MM.1S (cell line): ENCODE data around the gene EHBP1.
A peak's percentile ranks its signal among the peaks of the same experiment; 100 is the strongest.

ENCODE experiments used
- DNase-seq: peaks from one replicate; pipeline ENCODE4 v3.0.0-alpha.2; 2015
- H2AFZ ChIP-seq: fragments of 300-600 bp; sonication (generic); 2 replicates; pipeline ENCODE4 v1.6.0; 2016; ENCODE audit warnings: antibody characterized with exemption, low read length
- H3F3A ChIP-seq: fragments of 300-600 bp; sonication (generic); 2 replicates; pipeline ENCODE4 v1.6.1; 2016; ENCODE audit warnings: mild to moderate bottlenecking, antibody characterized with exemption, low read length, moderate library complexity, mixed read lengths; ENCODE audit not compliant: insufficient read depth
- H3K27ac ChIP-seq: fragments of 300-600 bp; sonication (generic); 2 replicates; pipeline ENCODE4 v1.5.1; 2016; ENCODE audit warnings: mild to moderate bottlenecking, low read length
- H3K27me3 ChIP-seq: fragments of 300-600 bp; sonication (generic); replicated peaks from 2 replicates; pipeline ENCODE4 v1.6.0; 2016; ENCODE audit warnings: low read length; ENCODE audit not compliant: insufficient read depth
- H3K36me3 ChIP-seq: fragments of 300-600 bp; sonication (generic); replicated peaks from 2 replicates; pipeline ENCODE4 v1.6.1; 2016; ENCODE audit warnings: mild to moderate bottlenecking, low read length, mixed read lengths; ENCODE audit not compliant: insufficient read depth
- H3K4me1 ChIP-seq: fragments of 300-600 bp; sonication (generic); 2 replicates; pipeline ENCODE4 v1.6.1; 2016; ENCODE audit warnings: low read length, mixed read lengths
- H3K4me2 ChIP-seq: fragments of 300-600 bp; sonication (generic); 2 replicates; pipeline ENCODE4 v1.6.0; 2016; ENCODE audit warnings: low read depth, low read length
- H3K4me3 ChIP-seq: fragments of 300-600 bp; sonication (generic); 2 replicates; pipeline ENCODE4 v1.5.1; 2016; ENCODE audit warnings: low read length, mixed read lengths
- H3K79me2 ChIP-seq: fragments of 300-600 bp; sonication (generic); 2 replicates; pipeline ENCODE4 v1.6.1; 2016; ENCODE audit warnings: mixed run types, low read length, mixed read lengths
- H3K9ac ChIP-seq: fragments of 300-600 bp; sonication (generic); 2 replicates; pipeline ENCODE4 v1.6.1; 2016; ENCODE audit warnings: low read length, mixed read lengths
- H3K9me2 ChIP-seq: fragments of 300-600 bp; sonication (generic); replicated peaks from 2 replicates; pipeline ENCODE4 v1.6.1; 2016; ENCODE audit warnings: mild to moderate bottlenecking, low read length, mixed read lengths; ENCODE audit not compliant: insufficient read depth
- H3K9me3 ChIP-seq: fragments of 300-600 bp; sonication (generic); replicated peaks from 2 replicates; pipeline ENCODE4 v1.6.1; 2016; ENCODE audit warnings: mild to moderate bottlenecking, low read length, mixed read lengths; ENCODE audit not compliant: insufficient read depth
- H4K20me1 ChIP-seq: fragments of 300-600 bp; sonication (generic); 2 replicates; pipeline ENCODE4 v1.6.1; 2016; ENCODE audit warnings: mild to moderate bottlenecking, low read length, moderate library complexity, mixed read lengths; ENCODE audit not compliant: insufficient read depth
- EZH2 ChIP-seq: fragments of 300-600 bp; sonication (generic); optimal IDR thresholded peaks from 2 replicates; pipeline ENCODE3; 2017; ENCODE audit warnings: low read depth, mild to moderate bottlenecking, antibody characterized with exemption, low read length, mixed read lengths
- EZH2phosphoT487 ChIP-seq: fragments of 300-600 bp; sonication (generic); IDR thresholded peaks from 2 replicates; pipeline ENCODE4 v1.6.1; 2018; ENCODE audit warnings: antibody characterized with exemption, low read length
- TF ChIP-seq, protein P1 (sequence below): fragments of 300-600 bp; sonication (generic); IDR thresholded peaks from 2 replicates; pipeline ENCODE4 v1.5.1; 2016; ENCODE audit warnings: antibody characterized with exemption, low read length, mixed read lengths

Gene EHBP1

DNA sequence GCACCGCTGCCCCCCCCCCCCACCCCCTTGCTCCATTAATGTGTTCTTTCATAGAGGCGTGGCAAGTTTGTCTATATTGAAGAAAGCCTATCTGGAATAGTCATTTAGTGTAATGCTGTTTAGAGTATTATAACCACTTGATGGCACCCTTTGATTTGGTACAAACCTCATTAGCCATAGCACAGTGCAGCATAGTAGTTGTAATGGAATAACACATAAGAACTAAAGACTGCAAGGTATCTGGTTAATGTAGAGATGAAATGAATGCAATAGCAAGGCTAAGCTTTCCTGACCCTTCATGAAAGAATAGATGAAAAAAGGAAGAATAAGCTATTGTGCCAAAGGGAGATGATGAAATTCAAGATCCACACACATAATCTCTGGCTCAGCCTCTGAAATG is 81.9 kb downstream of the EHBP1 start:
- Histone ChIP-seq H3K9me2 (no peaks in the 10 kb centered on the region), H3K79me2 (no peaks in the 10 kb centered on the region), H3K9me3 (no peaks in the 10 kb centered on the region), H3K9ac (no peak overlapping the region), H2AFZ (no peak overlapping the region), H3K27ac (no peak overlapping the region), H3K27me3 (no peaks in the 10 kb centered on the region), H3K36me3 (no peaks in the 10 kb centered on the region), H3K4me3 (no peak overlapping the region), H3K4me2 (no peak overlapping the region), H3K4me1 (no peaks in the 10 kb centered on the region), H3F3A (no peaks in the 10 kb centered on the region), H4K20me1 (no peaks in the 10 kb centered on the region)
- peak; percentile 30 for DNase-seq
- TF ChIP-seq EZH2 = no peak
- TF ChIP-seq, protein P1, sequence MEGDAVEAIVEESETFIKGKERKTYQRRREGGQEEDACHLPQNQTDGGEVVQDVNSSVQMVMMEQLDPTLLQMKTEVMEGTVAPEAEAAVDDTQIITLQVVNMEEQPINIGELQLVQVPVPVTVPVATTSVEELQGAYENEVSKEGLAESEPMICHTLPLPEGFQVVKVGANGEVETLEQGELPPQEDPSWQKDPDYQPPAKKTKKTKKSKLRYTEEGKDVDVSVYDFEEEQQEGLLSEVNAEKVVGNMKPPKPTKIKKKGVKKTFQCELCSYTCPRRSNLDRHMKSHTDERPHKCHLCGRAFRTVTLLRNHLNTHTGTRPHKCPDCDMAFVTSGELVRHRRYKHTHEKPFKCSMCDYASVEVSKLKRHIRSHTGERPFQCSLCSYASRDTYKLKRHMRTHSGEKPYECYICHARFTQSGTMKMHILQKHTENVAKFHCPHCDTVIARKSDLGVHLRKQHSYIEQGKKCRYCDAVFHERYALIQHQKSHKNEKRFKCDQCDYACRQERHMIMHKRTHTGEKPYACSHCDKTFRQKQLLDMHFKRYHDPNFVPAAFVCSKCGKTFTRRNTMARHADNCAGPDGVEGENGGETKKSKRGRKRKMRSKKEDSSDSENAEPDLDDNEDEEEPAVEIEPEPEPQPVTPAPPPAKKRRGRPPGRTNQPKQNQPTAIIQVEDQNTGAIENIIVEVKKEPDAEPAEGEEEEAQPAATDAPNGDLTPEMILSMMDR = peak; percentile 43
- TF ChIP-seq EZH2phosphoT487 = no peak

DNA sequence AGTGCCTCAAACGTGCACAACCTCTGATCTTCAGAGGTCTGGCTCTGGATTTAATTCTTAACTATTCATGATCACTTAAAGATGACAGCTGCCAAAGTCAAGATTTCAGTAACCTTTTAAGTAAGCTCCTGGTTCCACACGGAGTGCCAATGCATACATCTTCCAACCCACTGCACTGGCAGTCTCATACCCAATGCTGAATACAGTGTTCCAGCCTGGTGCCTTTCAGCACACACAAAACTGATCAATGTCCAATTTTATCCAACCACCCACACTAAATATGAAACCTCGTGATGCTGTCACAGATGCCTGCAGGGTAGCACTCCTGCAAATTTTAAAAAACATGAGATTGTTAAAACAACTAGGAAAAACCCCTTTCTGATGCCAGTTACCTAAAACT is 84.0 kb downstream of the EHBP1 start:
- no peak overlapping the region for H3K4me3 ChIP-seq
- no peak overlapping the region for H2AFZ ChIP-seq
- H4K20me1 ChIP-seq = no peaks in the 10 kb centered on the region
- no peak overlapping the region for H3K4me2 ChIP-seq
- TF ChIP-seq, protein P1 = no peak
- no peak for TF ChIP-seq EZH2phosphoT487
- TF ChIP-seq EZH2 = no peak
- H3K36me3 ChIP-seq = no peaks in the 10 kb centered on the region
- no peaks in the 10 kb centered on the region for H3K27me3 ChIP-seq
- no peaks in the 10 kb centered on the region for H3F3A ChIP-seq
- no peaks in the 10 kb centered on the region for H3K4me1 ChIP-seq
- no peak for DNase-seq
- no peak overlapping the region for H3K9ac ChIP-seq
- no peaks in the 10 kb centered on the region for H3K9me3 ChIP-seq
- no peaks in the 10 kb centered on the region for H3K9me2 ChIP-seq
- no peak overlapping the region for H3K27ac ChIP-seq
- H3K79me2 ChIP-seq = no peaks in the 10 kb centered on the region

DNA sequence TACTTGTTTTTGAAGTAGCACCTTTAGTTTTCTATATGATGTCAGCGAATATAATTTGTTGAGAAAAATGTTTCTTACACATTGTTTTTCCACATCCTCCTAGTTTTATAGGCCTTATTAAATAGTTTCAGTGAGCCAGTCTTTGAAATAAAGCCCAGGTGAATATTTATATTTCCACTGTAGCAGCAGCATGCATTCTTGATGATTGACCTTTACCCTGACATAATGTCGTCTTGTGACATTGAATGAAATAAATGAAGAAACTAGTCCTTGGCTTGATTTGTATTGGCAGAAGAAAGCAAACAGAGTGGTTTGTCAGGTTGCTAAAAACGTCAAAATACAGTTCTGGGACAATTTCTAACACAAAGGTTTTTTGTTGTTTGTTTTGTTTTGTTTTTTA is 84.4 kb downstream of the EHBP1 start:
- no peak for DNase-seq
- Histone ChIP-seq H3K36me3 (no peaks in the 10 kb centered on the region), H2AFZ (no peak overlapping the region), H3K9me2 (no peaks in the 10 kb centered on the region), H3K27ac (no peak overlapping the region), H3K27me3 (no peaks in the 10 kb centered on the region), H3K79me2 (no peaks in the 10 kb centered on the region), H3K4me2 (no peak overlapping the region), H3K9ac (no peak overlapping the region), H3F3A (no peaks in the 10 kb centered on the region), H3K4me3 (no peak overlapping the region), H4K20me1 (no peaks in the 10 kb centered on the region), H3K4me1 (no peaks in the 10 kb centered on the region), H3K9me3 (no peaks in the 10 kb centered on the region)
- TF ChIP-seq EZH2phosphoT487 (no peak), EZH2 (no peak)
- TF ChIP-seq, protein P1 = no peak
